Left renal pelvis (tissue), 4 donors: ENCODE measurements around the gene EXOC2. TPM values are rescaled to one million over a fixed set of nuclear protein-coding genes. Genes with fewer than 3 reads are reported as not detected.

ENCODE experiments used
- DNase-seq, 4 donors: peaks; one replicate each; pipeline ENCODE4 v3.0.0-alpha.2; 2013; ENCODE audit warnings: low read depth in 4 of 4, low spot score in 3 of 4
- polyA plus RNA-seq, 4 donors: library from polyadenylated mRNA; unstranded; fragments of 120-200 nt; gene quantifications; one replicate each; pipeline ENCODE4 v1.2.1, GENCODE V29; 2013; ENCODE audit not compliant: insufficient read length in 4 of 4

EXOC2 gene
- polyA plus RNA-seq, 4 donors = 16.3 to 25.7 (median 23.6) TPM

GRCh38 chr6:503610-504362 lies 189.2 kb downstream of the EXOC2 start:
- DNase-seq = no peak

GRCh38 chr6:502761-503160 lies 190.2 kb downstream of the EXOC2 start:
- no peak for DNase-seq

DNA sequence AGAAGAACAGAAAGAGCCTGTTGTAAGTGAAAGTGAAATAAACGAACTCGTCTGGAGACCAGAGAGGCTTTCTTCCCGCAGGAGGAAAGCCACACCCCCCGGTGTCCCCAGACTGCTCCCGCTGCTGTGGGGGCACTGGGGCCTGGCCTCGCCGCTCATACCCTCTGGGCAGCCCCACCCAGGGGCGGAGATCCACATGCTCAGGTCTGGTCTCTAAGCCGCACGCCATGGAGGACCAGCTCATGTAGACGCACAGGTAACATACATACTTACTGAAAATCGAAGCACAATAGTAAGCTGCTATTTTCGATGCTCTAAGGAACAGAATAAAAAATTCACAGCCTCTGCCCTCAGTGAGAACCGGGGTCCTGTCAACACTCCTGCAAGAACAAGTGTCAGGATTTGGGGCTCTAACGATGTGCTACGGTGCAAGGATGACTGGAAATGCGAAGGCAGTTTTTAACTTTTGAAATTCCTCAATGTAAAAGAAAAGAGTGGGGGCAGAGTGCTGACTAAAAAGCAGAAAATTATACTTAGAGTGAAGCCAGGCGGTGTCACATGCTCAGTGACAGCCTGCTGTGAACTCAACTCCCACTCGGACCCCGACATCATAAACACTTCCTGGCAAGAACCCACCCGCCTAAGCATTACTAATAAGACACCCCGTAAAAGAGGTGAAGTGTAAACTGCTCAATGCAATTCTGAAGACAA lies 190.9 kb downstream of the EXOC2 start:
- no peak for DNase-seq

DNA sequence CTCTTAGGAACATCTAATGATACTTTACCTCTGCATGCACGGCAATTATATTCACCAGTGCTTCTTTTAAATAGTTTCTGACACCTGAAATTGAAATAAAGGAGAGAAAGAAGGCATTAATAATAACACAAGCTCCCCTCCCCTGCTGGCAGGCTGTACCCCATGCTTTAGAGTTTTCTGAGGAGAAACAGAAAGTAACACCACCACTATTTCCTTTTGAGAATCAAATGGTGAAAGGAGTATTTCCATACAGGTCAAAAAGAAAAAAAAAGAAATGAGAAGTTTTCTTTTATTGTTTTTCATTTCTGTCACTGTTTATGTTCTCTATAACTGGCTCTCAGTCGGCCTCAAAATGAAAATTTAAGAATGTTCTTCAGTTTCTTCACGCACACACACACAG lies 193.3 kb downstream of the EXOC2 start:
- DNase-seq = no peak

GRCh38 chr6:498795-499231 lies 194.1 kb downstream of the EXOC2 start:
- no peak for DNase-seq

DNA sequence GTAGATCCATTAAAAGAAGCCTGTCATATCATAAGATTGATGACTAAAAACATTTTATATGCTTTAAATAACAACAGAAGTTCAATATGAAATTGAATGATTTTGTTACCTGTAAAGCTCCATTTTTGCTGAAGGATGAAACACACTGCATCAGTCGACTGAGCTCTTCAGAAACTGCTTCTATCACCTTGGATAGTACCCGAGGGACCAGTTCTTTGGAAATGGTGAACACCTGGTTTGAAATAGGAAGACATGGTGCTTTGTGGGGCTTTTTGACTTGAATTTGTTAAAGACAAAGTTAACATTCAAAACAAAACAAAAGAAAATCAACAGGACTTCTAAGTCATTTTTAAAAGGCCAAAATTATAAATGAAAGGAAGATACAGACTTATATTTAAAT lies 195.7 kb downstream of the EXOC2 start:
- no peak for DNase-seq

GRCh38 chr6:496649-497048 lies 196.3 kb downstream of the EXOC2 start:
- DNase-seq = no peak

- no peak for DNase-seq
These were observed 198.5 kb downstream of the EXOC2 start for GRCh38 chr6:494394-494793.

DNA sequence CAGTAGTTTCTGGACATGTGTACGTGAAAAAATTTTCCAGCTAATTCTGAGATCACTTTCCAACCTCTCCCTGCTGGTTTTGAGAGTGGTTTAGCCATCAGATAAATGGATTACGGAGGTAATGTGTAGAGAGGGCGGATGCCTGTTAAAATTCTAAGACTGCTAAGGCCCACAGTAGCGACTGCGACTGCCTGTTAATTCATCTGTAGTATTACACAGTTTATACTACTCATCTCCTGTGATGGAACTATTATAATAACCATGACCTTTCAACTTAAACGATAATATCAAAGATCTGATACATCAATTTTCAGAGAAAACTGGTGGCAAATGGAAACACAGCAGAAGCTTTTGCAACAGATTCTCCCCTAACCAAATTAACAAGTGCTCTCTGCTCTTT lies 199.1 kb downstream of the EXOC2 start:
- DNase-seq = no peak

DNA sequence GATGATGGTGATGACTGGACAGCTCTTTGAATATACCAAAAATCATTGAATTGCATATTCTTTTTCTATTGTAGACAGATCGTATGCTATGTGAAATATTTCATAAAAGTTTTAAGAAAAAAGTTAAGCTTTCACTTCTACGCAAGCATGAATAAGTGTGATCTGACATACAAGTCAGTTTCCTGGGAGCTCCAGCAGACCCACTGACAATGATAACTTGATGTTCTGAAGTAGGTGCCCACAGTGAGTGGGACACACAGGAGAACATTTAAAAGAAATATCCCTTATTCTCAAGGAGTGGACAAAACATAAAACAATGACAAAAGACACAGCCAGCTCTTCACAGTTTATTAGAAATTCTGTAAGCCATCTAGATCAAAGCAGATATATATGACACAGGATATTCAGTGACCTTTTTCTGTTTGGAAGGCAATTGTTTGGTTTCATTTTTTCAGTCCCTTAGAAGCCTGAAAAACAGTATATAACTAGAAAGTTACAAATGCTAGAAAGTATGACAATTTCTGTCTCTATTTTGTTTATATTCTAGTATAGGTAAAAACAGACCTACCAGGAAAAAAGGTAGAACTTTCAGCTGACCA lies 200.0 kb downstream of the EXOC2 start:
- DNase-seq = no peak

DNA sequence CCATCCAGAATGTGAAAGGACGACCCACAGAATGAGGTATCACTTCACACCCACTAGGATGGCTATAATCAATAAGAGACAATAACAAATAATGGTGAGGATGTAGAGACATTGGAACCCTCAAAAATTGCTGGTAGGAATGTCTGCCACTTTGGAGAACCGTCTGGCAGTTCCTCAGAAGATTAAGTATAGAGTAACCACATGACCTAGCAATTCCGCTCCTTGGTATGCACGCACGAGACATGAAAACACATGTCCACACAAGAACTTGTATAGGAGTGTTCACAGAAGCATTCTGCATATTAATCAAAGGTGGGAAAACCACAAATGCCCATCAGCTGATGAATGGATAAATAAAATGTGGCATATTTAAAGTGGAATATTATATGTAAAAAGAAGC lies 200.8 kb downstream of the EXOC2 start:
- no peak for DNase-seq

GRCh38 chr6:491233-491632 lies 201.7 kb downstream of the EXOC2 start:
- DNase-seq = no peak

- no peak for DNase-seq
These were observed 202.5 kb downstream of the EXOC2 start for GRCh38 chr6:490251-491037.

GRCh38 chr6:489762-490161 lies 203.2 kb downstream of the EXOC2 start:
- DNase-seq = no peak

- no peak for DNase-seq
These were observed 203.9 kb downstream of the EXOC2 start for GRCh38 chr6:489001-489400.

- no peak for DNase-seq
These were observed 205.0 kb downstream of the EXOC2 start for GRCh38 chr6:487956-488355.

GRCh38 chr6:485655-486170 lies 207.2 kb downstream of the EXOC2 start:
- DNase-seq = no peak

GRCh38 chr6:484746-485145 lies 208.2 kb downstream of the EXOC2 start:
- DNase-seq = no peak

GRCh38 chr6:484086-484745 lies 208.7 kb downstream of the EXOC2 start:
- DNase-seq = no peak

DNA sequence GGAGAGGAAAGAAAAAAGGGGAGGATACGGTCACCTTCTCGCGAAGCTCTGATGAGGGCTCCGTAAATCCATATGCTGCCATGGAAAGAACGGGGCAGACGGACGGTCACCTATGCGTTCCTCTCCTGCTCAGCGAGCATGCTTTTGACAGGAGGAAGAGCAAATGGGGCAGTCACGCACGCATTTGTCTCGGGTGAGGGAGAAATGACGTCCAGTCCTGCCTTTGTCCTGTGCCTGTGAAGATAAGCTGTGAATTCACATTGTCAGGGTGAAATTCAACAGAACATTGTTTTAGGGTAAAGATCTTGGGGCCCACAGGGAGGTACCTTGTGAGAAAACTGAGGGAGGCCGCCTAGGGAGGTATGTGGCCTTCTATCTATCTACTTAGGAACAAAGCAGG lies 217.6 kb downstream of the EXOC2 start:
- DNase-seq = no peak
